ENCODE results near the gene CHRNA7.

Gene CHRNA7

GRCh38 chr15:32029862-32030781 lies at the start of gene CHRNA7:
CHRNA7 (plus strand) TSS chr15:32030515; CDS start chr15:32030595, 80 bp downstream.
- H3K9ac ChIP-seq (ENCODE audit: low read depth, low read length), result peak within 1 kb of the TSS; percentile 86
- no peaks in the 10 kb centered on the region for H3K9me3 ChIP-seq (ENCODE audit: control insufficient read depth, insufficient read depth, low read length)
- H3K4me1 ChIP-seq (ENCODE audit: insufficient read depth, low read length), result 0 out of 2 replicates have a peak, but pooled peaks cover 8% of the 10 kb centered on the region
- H3K36me3 ChIP-seq (ENCODE audit: insufficient read depth, low read length), result no peaks in the 10 kb centered on the region

- H3K9ac ChIP-seq (ENCODE audit: low read depth, low read length), result no peak overlapping the region
- peaks cover 11% of the 10 kb centered on the region for H3K4me1 ChIP-seq (ENCODE audit: insufficient read depth, low read length)
- no peaks in the 10 kb centered on the region for H3K9me3 ChIP-seq (ENCODE audit: control insufficient read depth, insufficient read depth, low read length)
- no peaks in the 10 kb centered on the region for H3K36me3 ChIP-seq (ENCODE audit: insufficient read depth, low read length)
Measured at GRCh38 chr15:31985607-31986006, 44.7 kb upstream of the CHRNA7 start.

GRCh38 chr15:31993062-31993461 lies 37.3 kb upstream of the CHRNA7 start:
- H3K4me1 ChIP-seq (ENCODE audit: insufficient read depth, low read length), result no peaks in the 10 kb centered on the region
- H3K9me3 ChIP-seq (ENCODE audit: control insufficient read depth, insufficient read depth, low read length), result no peaks in the 10 kb centered on the region
- no peak overlapping the region for H3K9ac ChIP-seq (ENCODE audit: low read depth, low read length)
- H3K36me3 ChIP-seq (ENCODE audit: insufficient read depth, low read length), result no peaks in the 10 kb centered on the region

GRCh38 chr15:31997711-31998110 lies 32.6 kb upstream of the CHRNA7 start:
- no peaks in the 10 kb centered on the region for H3K4me1 ChIP-seq (ENCODE audit: insufficient read depth, low read length)
- no peaks in the 10 kb centered on the region for H3K9me3 ChIP-seq (ENCODE audit: control insufficient read depth, insufficient read depth, low read length)
- no peaks in the 10 kb centered on the region for H3K36me3 ChIP-seq (ENCODE audit: insufficient read depth, low read length)
- H3K9ac ChIP-seq (ENCODE audit: low read depth, low read length), result no peak overlapping the region

GRCh38 chr15:32003558-32003957 lies 26.8 kb upstream of the CHRNA7 start:
- Histone ChIP-seq H3K9me3 (ENCODE audit: control insufficient read depth, insufficient read depth, low read length) (no peaks in the 10 kb centered on the region; the same call in 1 of the 2 replicates), H3K4me1 (ENCODE audit: insufficient read depth, low read length) (no peaks in the 10 kb centered on the region), H3K36me3 (ENCODE audit: insufficient read depth, low read length) (no peaks in the 10 kb centered on the region), H3K9ac (ENCODE audit: low read depth, low read length) (no peak overlapping the region)

- H3K36me3 ChIP-seq (ENCODE audit: insufficient read depth, low read length), result no peaks in the 10 kb centered on the region
- no peaks in the 10 kb centered on the region for H3K4me1 ChIP-seq (ENCODE audit: insufficient read depth, low read length)
- no peaks in the 10 kb centered on the region; the same call in none of the 2 replicates for H3K9me3 ChIP-seq (ENCODE audit: control insufficient read depth, insufficient read depth, low read length)
- H3K9ac ChIP-seq (ENCODE audit: low read depth, low read length), result no peak overlapping the region
Measured at GRCh38 chr15:32004249-32004648, 26.1 kb upstream of the CHRNA7 start.

- Histone ChIP-seq H3K4me1 (ENCODE audit: insufficient read depth, low read length) (no peaks in the 10 kb centered on the region), H3K9ac (ENCODE audit: low read depth, low read length) (no peak overlapping the region), H3K36me3 (ENCODE audit: insufficient read depth, low read length) (no peaks in the 10 kb centered on the region), H3K9me3 (ENCODE audit: control insufficient read depth, insufficient read depth, low read length) (no peaks in the 10 kb centered on the region; the same call in none of the 2 replicates)
Measured at GRCh38 chr15:32007355-32007960, 22.9 kb upstream of the CHRNA7 start.

GRCh38 chr15:32014953-32015352 lies 15.4 kb upstream of the CHRNA7 start:
- Histone ChIP-seq H3K9ac (ENCODE audit: low read depth, low read length) (no peak overlapping the region), H3K36me3 (ENCODE audit: insufficient read depth, low read length) (no peaks in the 10 kb centered on the region), H3K9me3 (ENCODE audit: control insufficient read depth, insufficient read depth, low read length) (peaks cover 3% of the 10 kb centered on the region; the same call in 1 of the 2 replicates), H3K4me1 (ENCODE audit: insufficient read depth, low read length) (no peaks in the 10 kb centered on the region)

- Histone ChIP-seq H3K9me3 (ENCODE audit: control insufficient read depth, insufficient read depth, low read length) (no peaks in the 10 kb centered on the region), H3K9ac (ENCODE audit: low read depth, low read length) (no peak overlapping the region), H3K4me1 (ENCODE audit: insufficient read depth, low read length) (no peaks in the 10 kb centered on the region), H3K36me3 (ENCODE audit: insufficient read depth, low read length) (no peaks in the 10 kb centered on the region)
Measured at GRCh38 chr15:32020156-32020555, 10.2 kb upstream of the CHRNA7 start.

GRCh38 chr15:32028921-32029320 lies 1.4 kb upstream of the CHRNA7 start:
- peak overlapping the region; percentile 66 for H3K9ac ChIP-seq (ENCODE audit: low read depth, low read length)
- no peaks in the 10 kb centered on the region for H3K9me3 ChIP-seq (ENCODE audit: control insufficient read depth, insufficient read depth, low read length)
- 0 out of 2 replicates have a peak, but pooled peaks cover 8% of the 10 kb centered on the region for H3K4me1 ChIP-seq (ENCODE audit: insufficient read depth, low read length)
- H3K36me3 ChIP-seq (ENCODE audit: insufficient read depth, low read length), result no peaks in the 10 kb centered on the region

- Histone ChIP-seq H3K9me3 (ENCODE audit: control insufficient read depth, insufficient read depth, low read length) (no peaks in the 10 kb centered on the region), H3K36me3 (ENCODE audit: insufficient read depth, low read length) (no peaks in the 10 kb centered on the region), H3K4me1 (ENCODE audit: insufficient read depth, low read length) (0 out of 2 replicates have a peak, but pooled peaks cover 8% of the 10 kb centered on the region), H3K9ac (ENCODE audit: low read depth, low read length) (peak overlapping the region; percentile 66)
Measured at GRCh38 chr15:32029409-32029861, 880 bp upstream of the CHRNA7 start.

GRCh38 chr15:32030795-32031194 lies 480 bp downstream of the CHRNA7 start:
- H3K4me1 ChIP-seq (ENCODE audit: insufficient read depth, low read length), result 0 out of 2 replicates have a peak, but pooled peaks cover 8% of the 10 kb centered on the region
- H3K36me3 ChIP-seq (ENCODE audit: insufficient read depth, low read length), result no peaks in the 10 kb centered on the region
- no peaks in the 10 kb centered on the region for H3K9me3 ChIP-seq (ENCODE audit: control insufficient read depth, insufficient read depth, low read length)
- H3K9ac ChIP-seq (ENCODE audit: low read depth, low read length), result peak overlapping the region; percentile 86

GRCh38 chr15:32033186-32033890 lies 3.0 kb downstream of the CHRNA7 start:
- Histone ChIP-seq H3K36me3 (ENCODE audit: insufficient read depth, low read length) (no peaks in the 10 kb centered on the region), H3K9me3 (ENCODE audit: control insufficient read depth, insufficient read depth, low read length) (no peaks in the 10 kb centered on the region), H3K4me1 (ENCODE audit: insufficient read depth, low read length) (0 out of 2 replicates have a peak, but pooled peaks cover 8% of the 10 kb centered on the region), H3K9ac (ENCODE audit: low read depth, low read length) (no peak overlapping the region)

- H3K9ac ChIP-seq (ENCODE audit: low read depth, low read length), result no peak overlapping the region
- H3K4me1 ChIP-seq (ENCODE audit: insufficient read depth, low read length), result 0 out of 2 replicates have a peak, but pooled peaks cover 6% of the 10 kb centered on the region
- H3K9me3 ChIP-seq (ENCODE audit: control insufficient read depth, insufficient read depth, low read length), result no peaks in the 10 kb centered on the region
- H3K36me3 ChIP-seq (ENCODE audit: insufficient read depth, low read length), result no peaks in the 10 kb centered on the region
Measured at GRCh38 chr15:32034106-32034505, 3.8 kb downstream of the CHRNA7 start.
